Myocyte (in vitro differentiated cells): ENCODE results near the gene PROM1. TPM values are rescaled to one million over a fixed set of nuclear protein-coding genes. Genes with fewer than 3 reads are reported as not detected.

Source experiments
- DNase-seq: peaks from one replicate; pipeline ENCODE4 v3.0.0-alpha.2; 2012; ENCODE audit warnings: low read depth
- total RNA-seq: library from RNA; depleted of rRNA; stranded (reverse); fragments of >200 nt; gene quantifications from 2 replicates; pipeline ENCODE4 v1.2.3, GENCODE V29; 2014

PROM1 gene
- total RNA-seq, 1 donor from 2014 or later: not detected

- DNase-seq: no peak
Measured at GRCh38 chr4:15995826-15996225, 88.0 kb downstream of the PROM1 start.

- DNase-seq: no peak
Measured at GRCh38 chr4:15992167-15992485, 91.7 kb downstream of the PROM1 start.

DNA sequence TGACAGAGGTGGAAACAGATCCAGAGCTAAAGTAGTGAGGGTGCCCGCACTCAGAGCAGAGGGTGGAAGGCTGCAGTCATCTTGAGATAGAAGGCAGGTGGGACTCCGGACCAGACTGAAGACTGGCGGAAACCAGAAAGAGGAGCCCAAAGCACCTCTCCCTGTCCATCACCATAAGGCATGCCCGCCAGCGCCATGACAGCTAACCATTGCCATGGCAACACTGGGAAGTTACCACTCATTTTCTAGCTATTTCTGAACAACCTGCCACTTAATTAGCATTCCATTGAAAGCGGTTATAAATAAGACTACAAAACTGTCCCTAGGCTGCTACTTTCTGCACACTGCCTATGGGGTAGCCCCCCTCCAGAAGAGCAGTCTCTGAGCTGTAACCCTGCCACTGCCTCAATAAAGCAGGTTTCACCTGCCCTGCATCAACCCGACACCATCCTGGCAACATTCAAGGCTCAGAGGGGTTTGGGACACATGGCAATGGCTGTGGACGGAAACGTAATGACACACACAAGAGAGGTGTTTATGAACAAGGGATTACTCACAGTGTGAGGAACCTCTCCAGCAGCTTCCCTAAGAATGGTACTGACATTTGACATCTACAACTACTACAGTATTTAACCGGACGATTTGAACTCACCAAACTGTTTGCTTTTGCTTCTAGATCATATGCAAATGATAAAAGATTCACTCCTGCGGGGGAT lies 93.1 kb downstream of the PROM1 start:
- no peak for DNase-seq

- DNase-seq: no peak
Measured at GRCh38 chr4:15989424-15989823, 94.4 kb downstream of the PROM1 start.

DNA sequence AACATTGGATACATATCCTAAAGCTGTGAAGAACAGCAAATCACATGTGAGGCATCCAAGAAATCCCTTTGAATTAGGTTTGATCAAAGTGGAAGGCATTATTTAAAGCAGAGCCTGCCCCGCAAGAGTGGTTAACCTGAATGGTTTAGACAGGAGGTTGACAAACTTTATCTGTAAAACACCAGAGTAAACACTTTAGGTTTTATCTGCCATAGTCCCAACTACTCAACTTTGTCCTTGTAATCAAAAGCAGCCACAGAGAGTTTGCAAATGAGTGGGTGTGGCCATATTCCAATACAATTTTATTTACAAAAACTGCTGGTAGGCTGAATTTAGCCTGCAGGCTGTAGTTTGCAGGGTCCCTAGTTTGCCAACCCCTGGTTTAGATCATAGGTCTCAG lies 95.6 kb downstream of the PROM1 start:
- DNase-seq: no peak

- DNase-seq: no peak
Measured at GRCh38 chr4:15986907-15987306, 96.9 kb downstream of the PROM1 start.

GRCh38 chr4:15983610-15984009 lies 100.2 kb downstream of the PROM1 start:
- DNase-seq: no peak

DNA sequence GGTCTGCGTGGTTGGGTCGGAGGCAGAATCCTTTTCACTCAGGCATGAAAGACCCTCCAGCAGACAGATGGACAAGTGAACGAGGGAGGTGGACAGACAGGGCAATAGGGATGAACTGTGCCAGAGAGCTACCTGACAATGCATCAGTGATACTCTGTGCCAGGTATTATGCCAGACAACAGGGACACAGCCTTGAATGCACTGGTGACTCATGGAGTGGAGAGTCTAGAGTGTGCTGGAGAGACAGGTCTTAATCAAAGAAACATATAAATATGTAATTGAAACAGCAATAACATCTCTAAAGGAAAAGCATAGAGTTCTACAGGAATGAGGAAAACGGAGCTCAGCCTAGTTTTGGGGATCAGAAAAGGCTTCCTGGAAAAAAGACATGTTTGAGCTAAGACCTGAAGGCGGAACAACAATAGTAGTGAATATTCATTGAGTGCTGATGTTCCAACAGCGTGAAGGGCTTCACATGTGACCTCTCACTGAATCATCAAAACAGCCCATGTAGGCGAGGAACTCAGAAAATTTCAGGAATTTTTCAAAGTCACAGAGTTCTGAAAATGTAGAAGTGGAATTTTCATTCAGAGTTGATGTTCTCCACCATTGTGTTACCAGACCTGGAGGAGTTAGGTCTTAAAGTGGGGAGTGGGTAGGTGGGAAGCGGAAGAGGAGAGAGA lies 100.8 kb downstream of the PROM1 start:
- no peak for DNase-seq

DNA sequence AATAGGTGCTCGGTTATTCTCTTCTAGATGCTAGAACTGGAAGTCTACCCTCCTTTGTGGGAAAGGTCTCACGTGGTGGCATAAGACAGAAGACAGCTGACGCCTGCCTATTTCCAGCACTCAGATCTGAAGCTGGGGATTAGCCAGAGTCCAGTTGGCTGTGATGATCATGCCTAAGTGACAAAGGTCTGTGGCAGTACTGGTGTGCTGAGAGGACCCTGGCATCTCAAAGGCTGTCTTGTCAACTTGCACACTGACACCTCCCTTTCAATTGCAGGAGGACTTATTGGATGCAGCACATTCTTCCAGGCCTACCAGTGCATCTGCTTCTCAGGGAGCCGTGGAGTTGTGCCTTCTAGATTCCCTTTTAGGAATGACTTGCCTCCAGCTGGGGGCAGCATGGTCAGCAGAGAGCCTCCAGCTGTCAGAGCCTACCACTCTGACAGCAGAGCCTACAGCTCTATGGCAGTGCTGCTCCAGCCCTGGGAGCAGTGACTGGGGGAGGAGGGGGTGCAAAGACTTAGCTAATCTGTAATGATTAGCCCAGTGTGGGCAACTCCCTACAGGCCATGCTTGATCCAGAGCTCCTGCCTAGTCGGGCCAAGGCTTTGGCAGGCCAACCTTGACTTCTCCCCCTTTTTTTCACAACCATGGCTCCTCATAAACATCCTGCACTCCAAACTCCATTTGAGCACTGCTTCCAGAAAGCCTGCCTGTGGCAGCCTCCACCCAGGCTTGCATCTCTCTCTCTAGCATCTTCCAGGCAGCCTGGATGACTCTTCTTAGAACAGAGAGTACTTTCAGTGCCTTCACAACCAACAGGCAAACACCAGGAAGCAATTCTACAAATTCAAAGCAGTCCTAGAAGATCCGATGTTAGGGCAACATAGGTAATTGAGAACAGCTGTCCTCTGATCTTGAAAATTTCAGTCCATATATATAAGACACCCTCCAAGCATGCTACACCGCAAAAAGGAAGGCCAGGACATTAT lies 107.1 kb downstream of the PROM1 start:
- DNase-seq: peak; percentile 78

GRCh38 chr4:15971068-15971801 lies 112.6 kb downstream of the PROM1 start:
- no peak for DNase-seq

GRCh38 chr4:15968551-15969300 lies 115.1 kb downstream of the PROM1 start:
- DNase-seq: no peak

GRCh38 chr4:15965325-15965724 lies 118.5 kb downstream of the PROM1 start:
- DNase-seq: peak; percentile 23

DNA sequence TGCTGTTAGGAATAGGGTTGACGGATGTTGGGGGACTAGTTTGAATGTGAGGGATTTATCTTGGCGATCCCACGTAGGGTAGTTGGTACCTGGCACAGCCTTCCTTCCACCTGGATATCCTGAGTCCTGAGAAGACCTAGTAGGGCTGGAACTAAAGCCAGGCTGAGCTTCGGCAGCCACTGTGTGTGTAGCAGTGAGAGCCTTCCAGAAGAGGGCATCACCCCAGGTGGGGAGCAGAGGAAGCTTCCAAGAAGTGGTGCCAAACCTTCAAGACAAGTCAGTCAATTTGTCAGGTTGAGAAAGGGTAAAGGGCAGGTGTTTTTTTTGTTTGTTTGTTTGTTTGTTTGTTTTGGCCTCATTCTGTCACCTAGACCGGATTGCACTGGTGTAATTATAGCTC lies 119.7 kb downstream of the PROM1 start:
- no peak for DNase-seq

GRCh38 chr4:15963576-15963975 lies 120.2 kb downstream of the PROM1 start:
- peak; percentile 45 for DNase-seq

DNA sequence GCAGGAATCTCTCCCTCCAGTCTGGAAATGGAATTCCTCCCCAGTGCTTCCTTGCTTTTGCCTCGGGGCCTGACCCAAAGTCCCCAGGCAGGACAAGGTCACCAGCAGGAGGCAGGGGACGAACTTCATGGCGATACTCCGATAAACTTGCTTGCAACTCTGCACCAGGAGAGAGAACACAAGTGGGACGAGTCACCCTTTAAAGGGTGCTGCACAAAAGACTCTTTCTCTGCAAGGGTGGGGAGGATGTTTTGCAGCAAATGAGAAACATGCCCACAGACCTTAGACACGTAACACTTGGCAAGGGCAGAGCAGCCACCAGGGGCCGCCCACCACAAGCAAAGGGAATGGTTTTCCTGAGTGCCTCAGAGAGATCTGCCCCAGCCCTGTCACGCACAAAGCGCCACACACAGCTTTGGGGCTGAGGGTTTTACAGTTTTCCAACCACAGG lies 120.8 kb downstream of the PROM1 start, which contains the start of gene FGFBP2:
Gene FGFBP2 (minus strand): TSS at position 175 of the 451 bp plus-strand sequence. CDS start 46 bp downstream, at position 129.
- DNase-seq: peak; percentile 86

GRCh38 chr4:15961781-15962510 lies 121.9 kb downstream of the PROM1 start:
- peak; percentile 91 for DNase-seq

GRCh38 chr4:15958562-15958961 lies 125.3 kb downstream of the PROM1 start:
- DNase-seq: no peak

DNA sequence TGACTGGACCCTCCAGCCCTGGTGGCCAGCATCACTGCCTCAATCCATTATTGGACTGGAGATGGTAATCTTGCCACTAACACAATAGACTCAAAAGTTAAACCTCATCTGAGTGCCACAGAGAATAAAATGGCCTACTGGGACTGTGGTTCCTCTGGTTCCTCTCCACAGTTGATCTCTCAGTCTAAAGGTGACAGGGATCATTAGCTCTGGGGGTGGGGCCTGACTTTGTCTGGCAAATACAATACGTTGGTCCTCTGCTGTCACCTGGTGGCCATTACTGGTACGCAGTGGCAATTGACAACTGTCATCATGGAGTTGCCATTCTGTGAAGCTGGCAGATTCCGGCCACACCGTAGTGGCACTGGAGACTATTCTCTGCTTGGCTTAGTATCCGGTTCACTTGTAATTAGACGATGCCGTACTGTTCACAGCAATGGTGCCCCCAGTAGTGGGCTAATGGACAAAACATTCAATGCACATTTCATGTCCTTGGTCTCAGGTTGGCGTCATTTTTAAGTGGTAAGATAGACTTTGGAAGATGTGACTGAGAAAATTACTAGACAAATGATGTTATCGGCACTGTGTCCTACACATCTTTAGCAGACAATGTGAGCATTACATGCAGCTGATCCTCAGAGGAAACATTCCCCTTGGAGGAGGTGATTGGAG lies 127.5 kb downstream of the PROM1 start:
- peak; percentile 81 for DNase-seq

GRCh38 chr4:15955670-15956069 lies 128.2 kb downstream of the PROM1 start:
- no peak for DNase-seq
